Measurements from ENCODE around the gene COX10. TPM values are rescaled to one million over a fixed set of nuclear protein-coding genes. Genes with fewer than 3 reads are reported as not detected.

The COX10 gene
- total RNA-seq, 1 donor from 2014 or later: 32.3 TPM

GRCh38 chr17:14245002-14245401, 175.7 kb downstream of the COX10 start:
- intact Hi-C loops (cut with micrococcal nuclease): no loop called here

- intact Hi-C loops (cut with micrococcal nuclease): no loop called here
These were observed 176.3 kb downstream of the COX10 start for GRCh38 chr17:14245629-14246028.

Other genes with a start within 250 kb of the COX10 start
- not detected in 2 replicates for gene CDRT15, start 167.4 kb downstream of the COX10 start, total RNA-seq
- 51.0 and 53.9 TPM in 2 replicates for gene HS3ST3B1, start 231.6 kb downstream of the COX10 start, total RNA-seq

Measured in T-helper 1 cell treated with Interleukin-12 subunit alpha and Interleukin-12 subunit beta and Interleukin-4 antibody, amounts not matched to agents 30 ng/mL and 1 ng/mL, for 36 hours (primary cell).